Astrocyte (in vitro differentiated cells and primary cell): ENCODE measurements around the gene SGIP1.

Experiments
- EZH2 ChIP-seq: IDR thresholded peaks from 2 replicates; pipeline ENCODE4 v1.6.1; 2012; ENCODE audit warnings: mild to moderate bottlenecking, low read length, inconsistent platforms; ENCODE audit not compliant: insufficient read depth
- TF ChIP-seq, protein P1 (sequence below): IDR thresholded peaks from 2 replicates; pipeline ENCODE4 v1.5.1; 2011; ENCODE audit warnings: low read depth, mild to moderate bottlenecking, inconsistent platforms, low read length, moderate library complexity; ENCODE audit not compliant: insufficient read depth

DNA sequence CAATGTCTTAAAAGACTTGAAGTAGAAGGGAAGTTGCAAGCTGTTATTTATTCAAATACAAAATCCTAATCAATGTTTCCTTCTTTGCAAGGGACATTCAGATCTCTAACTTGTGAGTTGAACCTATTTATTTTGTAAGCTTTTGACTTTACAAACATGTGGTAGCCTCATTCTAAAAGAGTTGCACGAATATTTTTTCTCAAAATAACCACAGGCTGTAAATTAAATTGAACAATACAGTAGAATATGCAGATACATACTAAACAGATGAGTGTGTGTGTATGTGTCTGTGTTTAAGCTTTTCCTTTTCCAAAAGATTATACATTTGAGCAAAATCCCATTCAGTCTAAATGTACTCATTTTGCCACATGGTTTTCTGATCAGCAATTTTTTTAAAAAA, 213.5 kb downstream of the SGIP1 start:
- TF ChIP-seq, protein P1, sequence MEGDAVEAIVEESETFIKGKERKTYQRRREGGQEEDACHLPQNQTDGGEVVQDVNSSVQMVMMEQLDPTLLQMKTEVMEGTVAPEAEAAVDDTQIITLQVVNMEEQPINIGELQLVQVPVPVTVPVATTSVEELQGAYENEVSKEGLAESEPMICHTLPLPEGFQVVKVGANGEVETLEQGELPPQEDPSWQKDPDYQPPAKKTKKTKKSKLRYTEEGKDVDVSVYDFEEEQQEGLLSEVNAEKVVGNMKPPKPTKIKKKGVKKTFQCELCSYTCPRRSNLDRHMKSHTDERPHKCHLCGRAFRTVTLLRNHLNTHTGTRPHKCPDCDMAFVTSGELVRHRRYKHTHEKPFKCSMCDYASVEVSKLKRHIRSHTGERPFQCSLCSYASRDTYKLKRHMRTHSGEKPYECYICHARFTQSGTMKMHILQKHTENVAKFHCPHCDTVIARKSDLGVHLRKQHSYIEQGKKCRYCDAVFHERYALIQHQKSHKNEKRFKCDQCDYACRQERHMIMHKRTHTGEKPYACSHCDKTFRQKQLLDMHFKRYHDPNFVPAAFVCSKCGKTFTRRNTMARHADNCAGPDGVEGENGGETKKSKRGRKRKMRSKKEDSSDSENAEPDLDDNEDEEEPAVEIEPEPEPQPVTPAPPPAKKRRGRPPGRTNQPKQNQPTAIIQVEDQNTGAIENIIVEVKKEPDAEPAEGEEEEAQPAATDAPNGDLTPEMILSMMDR, result no peak
- no peak for TF ChIP-seq EZH2
